Right lobe of liver (tissue), 6 donors: Measurements from ENCODE around the gene PON3. TPM values are rescaled to one million over a fixed set of nuclear protein-coding genes. Genes with fewer than 3 reads are reported as not detected.

Experiments
- ATAC-seq, 4 donors: fragments of 200-7000 bp; cut with Tn5 transposase; one replicate each; pipeline ENCODE4 v1.9.1; 2020; ENCODE audit warnings: mild to moderate bottlenecking in 4 of 4, moderate library complexity in 4 of 4
- DNase-seq, 3 donors: peaks; one replicate each; pipeline ENCODE4 v3.0.0-alpha.2; 2020
- H3K27ac ChIP-seq, 3 donors: fragments of 200-600 bp; one replicate each; pipeline ENCODE4 v1.8.0; 2022
- H3K27me3 ChIP-seq, 2 donors: fragments of 200-600 bp; one replicate each; pipeline ENCODE4 v1.8.0; 2022
- H3K36me3 ChIP-seq, 4 donors: fragments of 200-600 bp; sonication (generic) in 1 of 4; one replicate each; pipeline versions ENCODE4 v1.5.1 to v1.8.0; 2017 to 2022; ENCODE audit warnings: control low read depth in 1 of 4
- H3K4me1 ChIP-seq, 4 donors: fragments of 200-600 bp; sonication (generic) in 1 of 4; one replicate each; pipeline versions ENCODE4 v1.5.1 to v1.8.0; 2017 to 2022; ENCODE audit warnings: control low read depth in 1 of 4
- H3K4me3 ChIP-seq, 3 donors: fragments of 200-600 bp; one replicate each; pipeline ENCODE4 v1.8.0; 2022
- H3K9me3 ChIP-seq, 4 donors: fragments of 200-600 bp; sonication (generic) in 1 of 4; one replicate each; pipeline versions ENCODE4 v1.5.1 to v1.8.0; 2017 to 2022; ENCODE audit warnings: control low read depth in 1 of 4
- CTCF ChIP-seq, 4 donors: fragments of 200-600 bp in 3 of 4; fragments of 450-650 bp in 1 of 4; IDR thresholded peaks; one replicate each; pipeline versions ENCODE4 v1.5.1 to v1.8.0; 2016 to 2022; ENCODE audit warnings: antibody characterized with exemption in 4 of 4, mild to moderate bottlenecking in 2 of 4
- POLR2A ChIP-seq: fragments of 450-650 bp; IDR thresholded peaks from one replicate; pipeline ENCODE4 v1.6.1; 2017; ENCODE audit warnings: antibody characterized with exemption, mild to moderate bottlenecking
- WGBS: methylation state at CpG from one replicate; pipeline ENCODE4 v1.1.6; 2018; ENCODE audit warnings: low coverage, low lambda C conversion rate; ENCODE audit not compliant: insufficient coverage; ENCODE audit errors: missing lambda C conversion rate; 5-methylcytosine and 5-hydroxymethylcytosine counted together
- intact Hi-C, 2 donors: fragments of 100-400 bp; cut with DNase I; formaldehyde crosslinking; loops; one replicate each; pipeline versions ENCODE4 v1.11.2 to v1.14.1; 2022
- total RNA-seq, 6 experiments: library from RNA; depleted of rRNA in 2 of 6; stranded (reverse); fragments of >200 nt in 2 of 6; fragmentation: NEBNext Ultra II Directional in 3 of 6; extraction: Animal tissue kit (Norgen Biotek cat#: 25700) in 3 of 6; gene quantifications; one replicate each; pipeline versions ENCODE4 v1.1.0 to v1.2.4, GENCODE V29; 2016 to 2023
- donor health status: DM: no; HTN: yes; CAD: no.
- donor health status: DM: no; HTN: no; CAD: no.
- donor health status: DM: no; HTN: no; CAD: no.
- donor health status: DM: no; HTN: yes; CAD: no.
- donor health status: DM: no; HTN: yes; CAD: no.

The PON3 gene
- total RNA-seq, 6 experiments from 2014 or later = 149 to 328 (median 193) TPM

GRCh38 chr7:95427914-95428516 is 31.8 kb upstream of the PON3 start:
- peak; percentile 65 to 80 (median 78) for ATAC-seq
- H3K9me3 ChIP-seq = no peaks in the 10 kb centered on the region
- no peak overlapping the region for H3K4me3 ChIP-seq
- intact Hi-C loops = no loop called here
- H3K4me1 ChIP-seq = peaks cover 0 to 30% (median 9%) of the 10 kb centered on the region in 4 donors
- H3K36me3 ChIP-seq = peaks cover 0 to 5% (median 0%) of the 10 kb centered on the region in 4 donors
- no peak overlapping the region for H3K27ac ChIP-seq
- DNase-seq = peak in 1 of 3 donors; percentile 24
- WGBS = 38% methylated on average over 3 of the region's 3 CpGs
- no peak for TF ChIP-seq POLR2A
- no peak for TF ChIP-seq CTCF (IDR thresholded peaks at IDR 0.05)
- no peaks in the 10 kb centered on the region for H3K27me3 ChIP-seq

GRCh38 chr7:95427166-95427565 is 31.0 kb upstream of the PON3 start:
- Histone ChIP-seq H3K4me1 (peaks cover 0 to 39% (median 11%) of the 10 kb centered on the region in 4 donors), H3K27me3 (no peaks in the 10 kb centered on the region), H3K9me3 (no peaks in the 10 kb centered on the region), H3K27ac (no peak overlapping the region), H3K4me3 (no peak overlapping the region), H3K36me3 (peaks cover 0 to 5% (median 0%) of the 10 kb centered on the region in 4 donors)
- DNase-seq = no peak
- WGBS = 77% methylated on average over 7 of the region's 7 CpGs
- no peak for ATAC-seq
- no peak for TF ChIP-seq POLR2A
- no peak for TF ChIP-seq CTCF (IDR thresholded peaks at IDR 0.05)
- intact Hi-C loops = no loop called here

- no peak for TF ChIP-seq POLR2A
- no peak for TF ChIP-seq CTCF (IDR thresholded peaks at IDR 0.05)
- H3K27me3 ChIP-seq = no peaks in the 10 kb centered on the region
- H3K4me3 ChIP-seq = no peak overlapping the region
- 92% methylated on average over 2 of the region's 2 CpGs for WGBS
- H3K27ac ChIP-seq = no peak overlapping the region
- ATAC-seq (no peak), DNase-seq (no peak)
- peaks cover 0 to 44% (median 13%) of the 10 kb centered on the region in 4 donors for H3K4me1 ChIP-seq
- no peaks in the 10 kb centered on the region for H3K9me3 ChIP-seq
- H3K36me3 ChIP-seq = peaks cover 0 to 5% (median 0%) of the 10 kb centered on the region in 4 donors
- intact Hi-C loops = no loop called here
Measured at GRCh38 chr7:95425694-95426093, 29.5 kb upstream of the PON3 start.

GRCh38 chr7:95424716-95425115 is 28.5 kb upstream of the PON3 start:
- no peak for TF ChIP-seq POLR2A
- no peak for TF ChIP-seq CTCF (IDR thresholded peaks at IDR 0.05)
- intact Hi-C loops = no loop called here
- Histone ChIP-seq H3K9me3 (no peaks in the 10 kb centered on the region), H3K4me1 (peaks cover 0 to 44% (median 13%) of the 10 kb centered on the region in 4 donors), H3K27ac (no peak overlapping the region), H3K4me3 (no peak overlapping the region), H3K27me3 (no peaks in the 10 kb centered on the region), H3K36me3 (peaks cover 0 to 7% (median 2%) of the 10 kb centered on the region in 4 donors)
- ATAC-seq (no peak), DNase-seq (no peak)
- WGBS = 33% methylated on average over 1 of the region's 1 CpG
